HFF-Myc (cell line): Measurements from ENCODE around the gene PTPN20.
"Not testable (repeated sequence)": the region's sequence is repeated elsewhere in the genome, so short reads cannot be mapped to it uniquely, and the experiment has no call there.

ENCODE experiments used
- DNase-seq: peaks from one replicate; pipeline ENCODE4 v3.0.0-alpha.2; 2011; ENCODE audit warnings: low read depth; ENCODE audit errors: extremely low read depth
- H3K4me3 ChIP-seq: replicated peaks from 2 replicates; pipeline ENCODE4 v1.5.1; 2011; ENCODE audit warnings: low read depth, mild to moderate bottlenecking, control low read depth, low read length
- CTCF ChIP-seq: IDR thresholded peaks from 2 replicates; pipeline ENCODE4 v1.5.1; 2012; ENCODE audit warnings: mild to moderate bottlenecking, low read depth, low read length, control low read depth; ENCODE audit errors: missing control alignments

PTPN20 gene

GRCh38 chr10:46932383-46932782, 21.2 kb downstream of the PTPN20 start:
- not testable (repeated sequence) for DNase-seq

GRCh38 chr10:46941091-46941490, 29.9 kb downstream of the PTPN20 start:
- not testable (repeated sequence) for DNase-seq, H3K4me3 ChIP-seq

More at GRCh38 chr10:46932383-46932782, 21.2 kb downstream of the PTPN20 start:
- H3K4me3 ChIP-seq: not testable (repeated sequence)

GRCh38 chr10:46948687-46949518, 37.7 kb downstream of the PTPN20 start:
- H3K4me3 ChIP-seq, DNase-seq: not testable (repeated sequence)

GRCh38 chr10:46952540-46952939, 41.3 kb downstream of the PTPN20 start:
- not testable (repeated sequence) for H3K4me3 ChIP-seq, DNase-seq

GRCh38 chr10:46960742-46961141, 49.5 kb downstream of the PTPN20 start:
- DNase-seq, H3K4me3 ChIP-seq: not testable (repeated sequence)

DNA sequence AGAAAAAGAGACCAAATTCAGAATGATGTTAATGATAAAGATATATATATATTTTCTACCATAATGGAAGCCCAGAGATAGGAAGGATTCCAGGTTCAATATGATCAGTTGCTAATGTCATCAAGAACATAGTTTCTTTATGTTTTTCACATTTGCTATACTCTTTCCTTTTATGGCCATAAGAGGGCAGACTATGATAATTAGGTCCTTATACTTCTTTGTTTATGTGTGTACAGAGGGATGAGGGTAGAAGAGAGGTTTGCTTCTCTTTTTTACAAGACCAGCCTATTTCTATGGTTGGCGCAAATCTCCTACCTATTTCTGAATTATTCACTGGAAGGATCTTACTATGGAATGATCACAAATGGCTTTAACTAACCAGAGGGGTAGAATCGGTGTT, 52.1 kb downstream of the PTPN20 start:
- not testable (repeated sequence) for H3K4me3 ChIP-seq, DNase-seq

GRCh38 chr10:46967013-46967412, 55.8 kb downstream of the PTPN20 start:
- not testable (repeated sequence) for H3K4me3 ChIP-seq, DNase-seq

GRCh38 chr10:46980223-46980622, 69.0 kb downstream of the PTPN20 start:
- DNase-seq: not testable (repeated sequence)

DNA sequence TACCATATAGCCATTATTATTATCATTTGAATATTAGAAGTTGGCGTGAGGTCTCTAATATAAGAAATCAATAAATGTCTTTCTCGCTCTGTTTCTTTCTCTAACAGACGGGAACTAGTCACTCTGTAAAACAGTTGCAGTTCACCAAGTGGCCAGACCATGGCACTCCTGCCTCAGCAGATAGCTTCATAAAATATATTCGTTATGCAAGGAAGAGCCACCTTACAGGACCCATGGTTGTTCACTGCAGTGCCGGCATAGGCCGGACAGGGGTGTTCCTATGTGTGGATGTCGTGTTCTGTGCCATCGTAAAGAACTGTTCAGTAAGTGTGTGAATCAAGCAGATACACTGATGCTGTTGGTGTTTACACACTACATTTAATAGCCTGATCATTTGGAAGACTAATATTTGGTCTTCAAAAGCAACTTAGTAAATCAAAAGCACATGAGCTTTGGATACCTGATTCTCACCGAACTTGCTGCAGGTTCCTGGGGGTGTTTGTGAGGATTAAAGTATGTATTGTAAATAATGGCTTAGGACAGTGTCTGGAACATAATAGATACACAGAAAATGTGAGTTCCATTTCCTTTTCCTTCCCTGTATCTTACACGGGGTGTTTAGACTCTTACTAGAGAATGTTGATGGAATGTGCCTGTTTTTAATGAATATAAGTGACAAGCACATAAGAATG, 76.2 kb downstream of the PTPN20 start:
- H3K4me3 ChIP-seq, DNase-seq: not testable (repeated sequence)

More at GRCh38 chr10:46980223-46980622, 69.0 kb downstream of the PTPN20 start:
- not testable (repeated sequence) for H3K4me3 ChIP-seq

DNA sequence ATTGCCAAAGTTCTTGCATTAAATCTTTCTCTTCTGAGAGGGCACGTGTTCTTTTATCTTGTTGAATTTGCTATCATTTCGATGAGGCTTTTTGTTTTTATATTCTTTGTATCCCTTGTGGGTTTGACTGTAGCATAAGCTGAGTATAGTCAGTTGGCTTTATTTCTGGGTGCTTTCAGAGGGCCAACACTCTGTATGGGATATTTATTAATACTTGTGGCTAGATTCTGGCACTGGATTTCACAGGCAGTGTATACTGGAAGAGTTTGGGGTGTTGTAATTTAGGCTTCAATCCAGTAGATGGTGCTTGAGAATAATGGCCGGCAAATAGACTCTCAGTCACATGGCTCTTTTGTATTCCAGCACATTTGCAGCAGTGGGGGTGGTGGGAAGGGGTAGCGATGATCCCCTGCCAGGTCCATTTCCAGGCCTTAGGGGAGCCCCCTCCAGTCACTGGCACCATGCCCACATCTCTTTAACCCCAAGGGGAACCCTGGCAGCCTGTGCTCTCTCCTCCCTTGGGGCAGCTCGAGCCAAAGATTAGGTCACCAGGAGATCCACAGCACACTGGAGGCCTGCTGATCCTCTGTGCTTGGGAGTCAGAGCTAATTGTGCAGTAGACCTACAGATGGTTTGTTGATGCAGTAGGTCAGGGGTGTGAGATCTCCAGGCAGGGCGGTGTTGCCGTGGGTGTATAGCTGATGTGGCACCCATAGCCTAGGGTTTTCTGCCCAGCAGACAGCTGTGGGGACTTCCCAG, 81.8 kb downstream of the PTPN20 start:
- no peak for DNase-seq
- H3K4me3 ChIP-seq: no peak overlapping the region
- peak; percentile 31 for TF ChIP-seq CTCF

- DNase-seq: no peak
- no peak for TF ChIP-seq CTCF
- no peak overlapping the region for H3K4me3 ChIP-seq
Observed at GRCh38 chr10:46995234-46995633, 84.0 kb downstream of the PTPN20 start.
